Endothelial cell of umbilical vein (primary cell): Measurements from ENCODE around the gene ZNF74. TPM values are rescaled to one million over a fixed set of nuclear protein-coding genes. Genes with fewer than 3 reads are reported as not detected.

Source experiments
- BruUV-seq: library from RNA; stranded (reverse); fragments of 400-500 nt; replicated peaks from 2 replicates; lab custom pipeline; 2021; lab: Mats Ljungman, UMichigan
- CTCF ChIA-PET: fragments of 300-600, 350-600 bp; sonication (Branson Sonifier 250); formaldehyde crosslinking; loops from one replicate; lab custom pipeline; 2021; ENCODE audit warnings: antibody characterized with exemption, inconsistent platforms; lab: Charles Lee
- POLR2A ChIA-PET: fragments of 300-600, 350-600 bp; sonication (Branson Sonifier 250); formaldehyde crosslinking; loops from one replicate; lab custom pipeline; 2021; ENCODE audit warnings: antibody characterized with exemption, inconsistent platforms; lab: Charles Lee
- DNase-seq: peaks from one replicate; pipeline ENCODE4 v3.0.0-alpha.2; 2011; ENCODE audit warnings: low read depth, low spot score
- FAIRE-seq: peaks from 2 replicates; lab custom pipeline; 2011; peaks lifted over from hg19 to GRCh38; lab: Jason Lieb, UNC
- H2AFZ ChIP-seq: 2 replicates; pipeline ENCODE4 v1.6.0; 2012; ENCODE audit warnings: low read depth, low read length, control low read depth, inconsistent platforms
- H3K27ac ChIP-seq: 2 replicates; pipeline ENCODE4 v1.5.1; 2011; ENCODE audit warnings: low read depth, mild to moderate bottlenecking, control low read depth, low read length, moderate library complexity; ENCODE audit not compliant: insufficient read depth
- H3K27me3 ChIP-seq, 2 experiments: 2 replicates each; pipeline versions ENCODE4 v1.6.0 to v1.6.1; 2011; ENCODE audit warnings: low read length in 2 of 2, mixed read lengths in 1 of 2; ENCODE audit not compliant: control insufficient read depth in 2 of 2, insufficient read depth in 2 of 2
- H3K36me3 ChIP-seq, 2 experiments: 2 replicates in 1 of 2; 3 replicates in 1 of 2; pipeline ENCODE4 v1.5.1; 2011; ENCODE audit warnings: low read length in 2 of 2, mild to moderate bottlenecking in 1 of 2, moderate library complexity in 1 of 2; ENCODE audit not compliant: control insufficient read depth in 2 of 2, insufficient read depth in 2 of 2; ENCODE audit errors: extremely low read depth in 1 of 2
- H3K4me1 ChIP-seq: 3 replicates; pipeline ENCODE4 v1.5.1; 2011; ENCODE audit warnings: mild to moderate bottlenecking, low read length; ENCODE audit not compliant: control insufficient read depth, insufficient read depth; ENCODE audit errors: extremely low read depth
- H3K4me2 ChIP-seq: 2 replicates; pipeline ENCODE4 v1.6.1; 2011; ENCODE audit warnings: low read length, control low read depth, mixed read lengths; ENCODE audit not compliant: insufficient read depth
- H3K4me3 ChIP-seq, 3 experiments: fragments of 200-600 bp in 1 of 3; sonication (generic), shearing (Covaris generic) in 1 of 3; replicated peaks in 1 of 3; 2 replicates each; pipeline ENCODE4 v1.5.1; 2011 to 2016; ENCODE audit warnings: control low read depth in 3 of 3, low read length in 3 of 3, mild to moderate bottlenecking in 2 of 3, inconsistent platforms in 1 of 3, low read depth in 1 of 3, moderate library complexity in 1 of 3; ENCODE audit not compliant: insufficient read depth in 1 of 3
- H3K79me2 ChIP-seq: 2 replicates; pipeline ENCODE4 v1.6.0; 2012; ENCODE audit warnings: low read length, inconsistent platforms; ENCODE audit not compliant: control insufficient read depth, insufficient read depth
- H3K9ac ChIP-seq: replicated peaks from 2 replicates; pipeline ENCODE3; 2011; ENCODE audit warnings: low read length, control low read depth; ENCODE audit not compliant: insufficient read depth; ENCODE audit errors: extremely low read depth
- H3K9me1 ChIP-seq: replicated peaks from 3 replicates; pipeline ENCODE4 v1.6.0; 2011; ENCODE audit warnings: mild to moderate bottlenecking, low read length; ENCODE audit not compliant: control insufficient read depth, insufficient read depth; ENCODE audit errors: extremely low read depth
- H3K9me3 ChIP-seq: replicated peaks from 2 replicates; pipeline ENCODE4 v1.5.1; 2012; ENCODE audit warnings: low read length, inconsistent platforms; ENCODE audit not compliant: control insufficient read depth, insufficient read depth
- H4K20me1 ChIP-seq: replicated peaks from 2 replicates; pipeline ENCODE3; 2011; ENCODE audit warnings: mild to moderate bottlenecking, low read length; ENCODE audit not compliant: control insufficient read depth, insufficient read depth; ENCODE audit errors: extremely low read depth
- EZH2 ChIP-seq: IDR thresholded peaks from 2 replicates; pipeline ENCODE4 v1.6.1; 2012; ENCODE audit warnings: borderline replicate concordance, low read depth, mild to moderate bottlenecking, moderate library complexity, low read length, inconsistent platforms; ENCODE audit not compliant: severe bottlenecking
- FOS ChIP-seq: IDR thresholded peaks from 2 replicates; pipeline ENCODE4 v1.6.1; 2011; ENCODE audit warnings: mild to moderate bottlenecking, low read length, moderate library complexity, borderline replicate concordance; ENCODE audit not compliant: insufficient read depth
- GATA2 ChIP-seq: IDR thresholded peaks from 2 replicates; pipeline ENCODE4 v1.7.0; 2011; ENCODE audit warnings: low read depth, mild to moderate bottlenecking, moderate library complexity, mixed read lengths, low read length; ENCODE audit not compliant: insufficient read length, insufficient read depth
- JUN ChIP-seq: IDR thresholded peaks from 2 replicates; pipeline ENCODE4 v1.6.1; 2011; ENCODE audit warnings: borderline replicate concordance, low read depth; ENCODE audit not compliant: insufficient read length, insufficient read depth
- MYC ChIP-seq: IDR thresholded peaks from one replicate; pipeline ENCODE4 v1.6.1; 2011; ENCODE audit warnings: mild to moderate bottlenecking, low read depth, low read length
- POLR2A ChIP-seq: IDR thresholded peaks from 2 replicates; pipeline ENCODE4 v1.6.1; 2012; ENCODE audit warnings: low read depth, mild to moderate bottlenecking, control low read depth, low read length
- POLR2AphosphoS5 ChIP-seq: IDR thresholded peaks from 2 replicates; pipeline ENCODE4 v1.6.1; 2012; ENCODE audit warnings: low read depth, mild to moderate bottlenecking, control low read depth, low read length, moderate library complexity; ENCODE audit not compliant: insufficient read depth
- dilution Hi-C: fragments of 300-500 bp; cut with MboI; formaldehyde crosslinking; loops from one replicate; pipeline ENCODE4 v1.15.0; 2019; ENCODE audit warnings: low sequenced_read_pairs; ENCODE audit not compliant: extremely low pct_ligation_motif_present
- intact Hi-C: fragments of 100-400 bp; cut with micrococcal nuclease; formaldehyde crosslinking; loops from one replicate; pipeline ENCODE4 v1.10.0; 2022
- polyA plus RNA-seq, 4 experiments: library from polyadenylated mRNA; depleted of rRNA in 3 of 4; stranded (reverse) in 3 of 4; unstranded in 1 of 4; fragments of >200 nt; gene quantifications; 2 replicates each; pipeline versions ENCODE4 v1.2.1 to v1.2.3, GENCODE V29; 2011 to 2012; ENCODE audit warnings: missing spikeins in 1 of 4
- total RNA-seq: library from RNA; stranded (reverse); gene quantifications from 2 replicates; pipeline ENCODE4 v1.2.3, GENCODE V29; 2021
- TF ChIP-seq, protein P1 (sequence below): IDR thresholded peaks from 2 replicates; pipeline ENCODE4 v1.6.1; 2011; ENCODE audit not compliant: insufficient read depth, insufficient read length
- TF ChIP-seq, protein P2 (sequence below), 2 donors: IDR thresholded peaks; 1 replicate in 1 of 2; 2 replicates in 1 of 2; pipeline ENCODE4 v1.5.1; 2011; ENCODE audit warnings: low read length in 2 of 2, mild to moderate bottlenecking in 2 of 2, moderate library complexity in 2 of 2, control low read depth in 1 of 2, inconsistent platforms in 1 of 2, low read depth in 1 of 2; ENCODE audit not compliant: insufficient read depth in 1 of 2; ENCODE audit errors: extremely low read depth in 1 of 2

Gene ZNF74
- total and polyA plus RNA-seq, 2 donors (not counting 3 experiments of a cell fraction or from before 2014, with no cell fraction given): 8.6 to 13.4 TPM

DNA sequence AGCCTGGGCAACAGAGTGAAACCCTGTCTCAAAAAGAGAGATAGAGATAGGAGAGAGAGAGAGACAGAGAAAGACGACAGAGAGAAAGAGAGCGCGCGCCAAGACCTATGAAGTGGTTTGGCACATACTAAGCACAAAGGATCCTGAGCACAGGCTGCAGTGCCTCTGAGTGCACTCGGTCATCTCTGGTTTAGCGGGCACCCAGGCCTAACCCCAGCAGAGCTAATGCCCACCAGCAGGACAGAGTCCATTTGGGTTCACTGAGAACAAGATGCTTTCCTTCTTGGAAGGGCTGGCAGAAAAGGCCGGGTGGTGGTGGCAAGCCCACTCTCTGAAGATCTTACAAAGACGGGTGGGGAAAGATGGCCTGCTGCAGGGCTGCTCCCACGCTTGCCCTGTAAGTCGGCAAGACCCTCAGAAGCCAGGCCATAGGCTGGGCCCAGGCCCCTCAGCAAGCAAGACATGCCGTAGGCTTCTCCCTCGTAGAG lies 40.4 kb downstream of the ZNF74 start:
- Histone ChIP-seq H3K9me3 (no peaks in the 10 kb centered on the region), H3K4me1 (peaks cover 14% of the 10 kb centered on the region), H3K27me3 (no peaks in the 10 kb centered on the region), H3K4me2 (no peak overlapping the region), H3K9ac (no peak overlapping the region), H2AFZ (no peak overlapping the region), H4K20me1 (peaks cover 2% of the 10 kb centered on the region), H3K9me1 (no peaks in the 10 kb centered on the region), H3K36me3 (no peaks in the 10 kb centered on the region), H3K4me3 (no peak overlapping the region), H3K27ac (no peak overlapping the region), H3K79me2 (peaks cover 14% of the 10 kb centered on the region)
- dilution Hi-C loops (no loop called here), intact Hi-C loops (no loop called here)
- FAIRE-seq (no peak), DNase-seq (no peak)
- POLR2A ChIA-PET: no interaction called here
- TF ChIP-seq POLR2A (no peak), POLR2AphosphoS5 (no peak), GATA2 (no peak), JUN (no peak), EZH2 (no peak), MYC (no peak), FOS (no peak)
- TF ChIP-seq, protein P1, sequence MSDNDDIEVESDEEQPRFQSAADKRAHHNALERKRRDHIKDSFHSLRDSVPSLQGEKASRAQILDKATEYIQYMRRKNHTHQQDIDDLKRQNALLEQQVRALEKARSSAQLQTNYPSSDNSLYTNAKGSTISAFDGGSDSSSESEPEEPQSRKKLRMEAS: no peak
- TF ChIP-seq, protein P2, sequence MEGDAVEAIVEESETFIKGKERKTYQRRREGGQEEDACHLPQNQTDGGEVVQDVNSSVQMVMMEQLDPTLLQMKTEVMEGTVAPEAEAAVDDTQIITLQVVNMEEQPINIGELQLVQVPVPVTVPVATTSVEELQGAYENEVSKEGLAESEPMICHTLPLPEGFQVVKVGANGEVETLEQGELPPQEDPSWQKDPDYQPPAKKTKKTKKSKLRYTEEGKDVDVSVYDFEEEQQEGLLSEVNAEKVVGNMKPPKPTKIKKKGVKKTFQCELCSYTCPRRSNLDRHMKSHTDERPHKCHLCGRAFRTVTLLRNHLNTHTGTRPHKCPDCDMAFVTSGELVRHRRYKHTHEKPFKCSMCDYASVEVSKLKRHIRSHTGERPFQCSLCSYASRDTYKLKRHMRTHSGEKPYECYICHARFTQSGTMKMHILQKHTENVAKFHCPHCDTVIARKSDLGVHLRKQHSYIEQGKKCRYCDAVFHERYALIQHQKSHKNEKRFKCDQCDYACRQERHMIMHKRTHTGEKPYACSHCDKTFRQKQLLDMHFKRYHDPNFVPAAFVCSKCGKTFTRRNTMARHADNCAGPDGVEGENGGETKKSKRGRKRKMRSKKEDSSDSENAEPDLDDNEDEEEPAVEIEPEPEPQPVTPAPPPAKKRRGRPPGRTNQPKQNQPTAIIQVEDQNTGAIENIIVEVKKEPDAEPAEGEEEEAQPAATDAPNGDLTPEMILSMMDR (IDR thresholded peaks at IDR 0.05; ENCODE audit: extremely low read depth in 1 of 2, insufficient read depth in 1 of 2, low read depth in 1 of 2, low read length in 2 of 2): no peak
- CTCF ChIA-PET: interaction anchor here (1.3 to 4.8 kb wide), 3 partner anchors 16 to 22 kb away, joined by 3 to 36 read pairs (median 15); no protein-coding TSS in a partner anchor
- no TSS peak for BruUV-seq
